ENCODE results near the gene ACADSB. TPM values are rescaled to one million over a fixed set of nuclear protein-coding genes. Genes with fewer than 3 reads are reported as not detected.

Gene ACADSB
- total RNA-seq, 1 donor = 4.3 TPM

GRCh38 chr10:122999347-122999746, 9.5 kb upstream of the ACADSB start:
- peak; percentile 54 for DNase-seq (ENCODE audit: low read depth)
- no peak for TF ChIP-seq CTCF (IDR thresholded peaks at IDR 0.05; ENCODE audit: insufficient read depth, low read depth, low read length)
- no peak overlapping the region for H3K4me3 ChIP-seq (ENCODE audit: low read depth, low read length)

GRCh38 chr10:123000155-123000554, 8.7 kb upstream of the ACADSB start:
- no peak for TF ChIP-seq CTCF (IDR thresholded peaks at IDR 0.05; ENCODE audit: insufficient read depth, low read depth, low read length)
- DNase-seq (ENCODE audit: low read depth) = no peak

GRCh38 chr10:123001370-123001769, 7.4 kb upstream of the ACADSB start:
- no peak for TF ChIP-seq CTCF (IDR thresholded peaks at IDR 0.05; ENCODE audit: insufficient read depth, low read depth, low read length)
- no peak for DNase-seq (ENCODE audit: low read depth)
- no peak overlapping the region for H3K4me3 ChIP-seq (ENCODE audit: low read depth, low read length)

More at GRCh38 chr10:123000155-123000554, 8.7 kb upstream of the ACADSB start:
- H3K4me3 ChIP-seq (ENCODE audit: low read depth, low read length) = no peak overlapping the region

GRCh38 chr10:123004298-123004697, 4.5 kb upstream of the ACADSB start:
- DNase-seq (ENCODE audit: low read depth) = no peak
- H3K4me3 ChIP-seq (ENCODE audit: low read depth, low read length) = no peak overlapping the region
- TF ChIP-seq CTCF (IDR thresholded peaks at IDR 0.05; ENCODE audit: insufficient read depth, low read depth, low read length) = no peak

GRCh38 chr10:123007558-123008354, 1.1 kb upstream of the ACADSB start:
- DNase-seq (ENCODE audit: low read depth) = peak; percentile 67
- H3K4me3 ChIP-seq (ENCODE audit: low read depth, low read length) = peak overlapping the region; percentile 97
- no peak for TF ChIP-seq CTCF (IDR thresholded peaks at IDR 0.05; ENCODE audit: insufficient read depth, low read depth, low read length)

GRCh38 chr10:123009105-123009820, 457 bp downstream of the ACADSB start:
- no peak for DNase-seq (ENCODE audit: low read depth)
- no peak for TF ChIP-seq CTCF (IDR thresholded peaks at IDR 0.05; ENCODE audit: insufficient read depth, low read depth, low read length)

More at GRCh38 chr10:123009105-123009820, 457 bp downstream of the ACADSB start:
- peak overlapping the region; percentile 97 for H3K4me3 ChIP-seq (ENCODE audit: low read depth, low read length)
